Breast epithelium (tissue), 4 donors: ENCODE results near the gene TMEM38A. TPM values are rescaled to one million over a fixed set of nuclear protein-coding genes. Genes with fewer than 3 reads are reported as not detected.

Source experiments
- DNase-seq, 2 donors: peaks; one replicate each; pipeline ENCODE4 v3.0.0-alpha.2; 2019; ENCODE audit warnings: low spot score in 2 of 2
- H3K27ac ChIP-seq, 2 donors: fragments of 200-600 bp; sonication (generic) in 1 of 2; one replicate each; pipeline ENCODE4 v1.5.1; 2016 to 2019; ENCODE audit warnings: mild to moderate bottlenecking in 1 of 2
- H3K27me3 ChIP-seq, 2 donors: fragments of 200-600 bp; sonication (generic) in 1 of 2; one replicate each; pipeline versions ENCODE4 v1.5.1 to v1.6.0; 2017 to 2019; ENCODE audit warnings: control low read depth in 1 of 2, mild to moderate bottlenecking in 1 of 2
- H3K36me3 ChIP-seq: fragments of 200-600 bp; one replicate; pipeline ENCODE4 v1.5.1; 2019
- H3K4me1 ChIP-seq, 2 donors: fragments of 200-600 bp; sonication (generic); one replicate each; pipeline ENCODE4 v1.5.1; 2016 to 2019; ENCODE audit warnings: control low read depth in 1 of 2
- H3K4me3 ChIP-seq, 3 donors: fragments of 200-600 bp; sonication (generic); 1 replicate in 2 of 3; 2 replicates in 1 of 3; pipeline ENCODE4 v1.5.1; 2016 to 2019; ENCODE audit warnings: mild to moderate bottlenecking in 3 of 3, moderate library complexity in 2 of 3
- H3K9me3 ChIP-seq, 2 donors: fragments of 200-600 bp; sonication (generic) in 1 of 2; one replicate each; pipeline ENCODE4 v1.5.1; 2016 to 2019; ENCODE audit warnings: control low read depth in 1 of 2
- POLR2A ChIP-seq: fragments of 450-650 bp; IDR thresholded peaks from one replicate; pipeline ENCODE4 v1.6.1; 2016; ENCODE audit warnings: antibody characterized with exemption, mild to moderate bottlenecking, moderate library complexity
- POLR2AphosphoS5 ChIP-seq, 3 donors: sonication (generic); formaldehyde crosslinking; IDR thresholded peaks; one replicate each; pipeline ENCODE4 v1.6.1; 2017; ENCODE audit warnings: antibody characterized with exemption in 3 of 3
- intact Hi-C: fragments of 100-400 bp; cut with DNase I; formaldehyde crosslinking; loops from one replicate; pipeline ENCODE4 v1.15.1; 2023; ENCODE audit warnings: low total_unique reads
- total RNA-seq, 3 donors: library from RNA; depleted of rRNA; stranded (reverse); fragments of >200 nt; gene quantifications; one replicate each; pipeline ENCODE4 v1.1.0, GENCODE V29; 2016
- TF ChIP-seq, protein P1 (sequence below), 3 donors: fragments of 450-650 bp; IDR thresholded peaks; one replicate each; pipeline ENCODE4 v1.5.1; 2016 to 2017; ENCODE audit warnings: antibody characterized with exemption in 3 of 3, mild to moderate bottlenecking in 3 of 3, moderate library complexity in 3 of 3

TMEM38A gene
- total RNA-seq, 3 donors from 2014 or later: 2.9 to 5.0 (median 3.1) TPM

DNA sequence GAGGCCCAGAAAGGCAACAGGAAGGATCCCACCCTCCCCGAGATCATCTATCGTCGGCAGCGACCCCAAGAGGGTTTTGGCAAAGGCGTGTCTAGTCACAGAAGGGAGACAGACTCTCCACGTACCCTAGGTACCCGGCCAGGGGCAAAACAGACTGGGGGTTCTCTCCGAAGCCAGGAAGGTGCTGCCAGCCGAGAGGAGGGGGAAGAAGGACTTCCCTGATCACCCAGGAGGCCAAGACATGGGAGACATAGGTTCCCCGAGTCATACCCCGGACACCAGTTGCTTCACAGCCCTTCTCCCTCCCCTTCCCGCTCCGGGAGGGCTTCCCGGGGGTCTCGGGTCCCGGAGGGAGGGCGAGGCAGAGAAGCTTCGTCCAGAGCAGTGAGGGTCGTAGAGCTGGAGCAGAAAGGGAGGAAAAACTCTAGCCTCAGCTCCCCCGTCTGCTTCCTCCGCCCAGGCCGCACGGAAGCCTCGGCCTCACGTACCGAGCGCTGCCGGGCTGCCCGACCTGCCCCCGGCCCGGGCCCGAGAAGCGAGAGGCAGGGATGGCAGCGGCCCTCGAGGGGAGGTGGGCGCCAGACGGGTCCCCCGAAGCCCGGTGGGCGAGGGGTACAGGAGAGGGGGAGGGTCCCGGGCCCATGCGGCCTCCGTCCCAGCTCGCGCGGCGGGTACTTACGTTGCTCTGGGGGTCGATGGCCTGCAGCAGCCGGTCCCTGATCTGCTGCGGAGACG is 33.6 kb upstream of the TMEM38A start:
- peaks cover 0 to 21% of the 10 kb centered on the region in 2 donors for H3K4me1 ChIP-seq
- H3K4me3 ChIP-seq: peak overlapping the region; percentile 98 to 99 (median 99)
- no peaks in the 10 kb centered on the region for H3K27me3 ChIP-seq
- peak overlapping the region; percentile 94 to 95 for H3K27ac ChIP-seq
- TF ChIP-seq POLR2A: no peak
- TF ChIP-seq, protein P1, sequence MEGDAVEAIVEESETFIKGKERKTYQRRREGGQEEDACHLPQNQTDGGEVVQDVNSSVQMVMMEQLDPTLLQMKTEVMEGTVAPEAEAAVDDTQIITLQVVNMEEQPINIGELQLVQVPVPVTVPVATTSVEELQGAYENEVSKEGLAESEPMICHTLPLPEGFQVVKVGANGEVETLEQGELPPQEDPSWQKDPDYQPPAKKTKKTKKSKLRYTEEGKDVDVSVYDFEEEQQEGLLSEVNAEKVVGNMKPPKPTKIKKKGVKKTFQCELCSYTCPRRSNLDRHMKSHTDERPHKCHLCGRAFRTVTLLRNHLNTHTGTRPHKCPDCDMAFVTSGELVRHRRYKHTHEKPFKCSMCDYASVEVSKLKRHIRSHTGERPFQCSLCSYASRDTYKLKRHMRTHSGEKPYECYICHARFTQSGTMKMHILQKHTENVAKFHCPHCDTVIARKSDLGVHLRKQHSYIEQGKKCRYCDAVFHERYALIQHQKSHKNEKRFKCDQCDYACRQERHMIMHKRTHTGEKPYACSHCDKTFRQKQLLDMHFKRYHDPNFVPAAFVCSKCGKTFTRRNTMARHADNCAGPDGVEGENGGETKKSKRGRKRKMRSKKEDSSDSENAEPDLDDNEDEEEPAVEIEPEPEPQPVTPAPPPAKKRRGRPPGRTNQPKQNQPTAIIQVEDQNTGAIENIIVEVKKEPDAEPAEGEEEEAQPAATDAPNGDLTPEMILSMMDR (IDR thresholded peaks at IDR 0.05): no peak
- no peak for TF ChIP-seq POLR2AphosphoS5 (IDR thresholded peaks at IDR 0.05)
- no peaks in the 10 kb centered on the region for H3K36me3 ChIP-seq
- DNase-seq: no peak
- intact Hi-C loops: loop anchor here (5.0 kb wide), 3 partner anchors 90 to 920 kb away; partner anchors contain the start of gene BABAM1
- no peaks in the 10 kb centered on the region for H3K9me3 ChIP-seq

DNA sequence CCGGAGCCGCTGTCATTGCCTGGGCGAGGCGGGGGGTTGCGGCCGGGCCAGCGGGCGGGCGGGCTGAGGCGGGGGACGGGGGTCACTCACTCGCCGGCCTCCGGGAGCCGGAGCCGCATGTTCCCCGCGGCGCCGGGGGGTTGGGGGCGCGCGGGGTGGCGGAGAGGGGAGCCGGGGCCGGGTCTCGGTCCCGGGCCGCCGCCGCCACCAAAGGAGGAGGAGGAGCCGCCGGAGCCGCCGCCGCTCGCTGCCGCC is 33.1 kb upstream of the TMEM38A start:
- DNase-seq: no peak
- Histone ChIP-seq H3K27ac (peak overlapping the region; percentile 94 to 95), H3K4me3 (peak overlapping the region; percentile 98 to 99 (median 99)), H3K27me3 (no peaks in the 10 kb centered on the region), H3K9me3 (no peaks in the 10 kb centered on the region), H3K4me1 (peaks cover 0 to 21% of the 10 kb centered on the region in 2 donors), H3K36me3 (no peaks in the 10 kb centered on the region)
- TF ChIP-seq POLR2A (no peak), POLR2AphosphoS5 (IDR thresholded peaks at IDR 0.05) (no peak)
- intact Hi-C loops: loop anchor here (5.0 kb wide), 3 partner anchors 91 to 919 kb away; partner anchors contain the start of gene BABAM1

DNA sequence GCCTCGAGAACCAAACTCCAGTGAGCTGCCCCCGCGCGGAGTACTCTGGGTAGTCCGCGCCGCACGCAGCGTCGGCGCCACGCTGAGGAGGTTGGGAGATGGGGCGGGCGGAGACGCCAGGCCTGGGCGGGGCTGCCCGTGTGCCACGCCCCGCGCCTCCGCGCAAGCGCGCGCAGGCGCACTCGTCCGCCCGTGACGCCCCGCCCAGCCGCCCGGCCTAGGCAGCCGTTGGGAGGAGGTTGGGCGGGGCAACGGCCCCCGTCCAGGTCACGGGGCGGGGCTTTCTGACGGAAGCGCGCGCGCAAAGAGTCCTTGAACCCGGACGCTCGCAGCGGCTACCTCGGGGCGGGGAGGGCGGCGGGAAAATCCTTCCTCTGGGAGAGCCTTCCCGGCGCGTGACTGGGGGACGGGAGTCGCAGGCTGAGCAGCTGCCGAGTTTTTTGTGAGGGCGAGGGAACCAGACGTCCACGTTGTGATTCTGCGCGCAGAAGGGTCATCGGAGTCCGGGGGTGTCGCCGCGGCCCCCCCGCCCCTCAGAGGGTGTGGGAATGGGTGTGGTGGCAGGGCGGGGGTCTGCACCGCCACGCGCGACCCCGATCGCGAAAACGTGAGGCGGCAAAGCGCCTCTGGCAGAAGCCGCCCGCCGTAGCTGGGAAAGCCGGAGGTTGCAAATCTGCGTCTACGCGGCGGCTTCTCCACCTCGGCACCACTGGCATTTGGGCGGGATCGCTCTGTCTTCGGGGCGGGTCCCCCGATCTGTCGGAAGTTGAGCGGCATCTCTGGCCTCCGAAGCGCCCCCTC is 32.6 kb upstream of the TMEM38A start, which contains the start of gene MED26:
TSS of gene MED26 (minus strand) at position 22 of the 801 bp plus-strand sequence. CDS start 261 bp downstream, outside the sequence.
- Histone ChIP-seq H3K36me3 (no peaks in the 10 kb centered on the region), H3K27ac (peak within 1 kb of the TSS; percentile 95 to 96)

DNA sequence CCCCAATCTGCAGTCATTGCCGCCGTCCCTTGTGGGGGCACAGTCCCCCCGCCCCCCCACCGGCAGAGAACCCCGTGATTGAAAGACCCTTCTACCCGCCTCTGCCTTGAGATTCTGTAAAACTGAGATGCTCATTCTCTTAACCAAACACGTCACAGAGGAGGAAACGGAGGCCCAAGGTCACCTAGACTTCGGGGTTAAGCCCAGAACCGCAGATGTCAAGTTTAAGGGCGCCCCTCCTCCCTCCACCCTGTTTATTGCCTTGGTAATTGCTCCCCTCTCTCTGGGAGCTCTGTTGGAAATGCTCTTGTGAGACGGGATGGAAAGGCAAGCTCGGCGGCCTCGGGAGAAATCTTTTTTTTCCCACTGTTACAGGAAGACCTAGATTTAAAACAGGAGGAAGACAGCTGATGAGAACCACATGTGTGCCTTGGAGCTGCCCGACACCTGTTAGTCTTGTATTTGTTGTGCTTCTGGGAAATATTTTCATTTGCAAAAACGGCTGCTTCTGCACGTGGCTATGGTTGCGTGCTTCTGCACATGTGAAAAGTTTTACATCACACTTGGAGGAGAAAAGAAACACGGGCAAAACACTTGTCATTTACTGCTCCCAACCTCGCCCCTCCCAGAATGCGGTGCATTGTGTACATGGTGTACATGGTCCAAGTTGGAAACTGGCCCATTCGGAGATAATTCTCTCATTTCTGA is 31.8 kb upstream of the TMEM38A start:
- DNase-seq: peak in 1 of 2 donors; percentile 30
- intact Hi-C loops: loop anchor here (5.0 kb wide), 3 partner anchors 92 to 918 kb away; partner anchors contain the start of gene BABAM1

More for the DNA sequence above, 32.6 kb upstream of the TMEM38A start, which contains the start of gene MED26:
- Histone ChIP-seq H3K9me3 (no peaks in the 10 kb centered on the region), H3K4me3 (peak within 1 kb of the TSS; percentile 98 to 99 (median 99)), H3K27me3 (no peaks in the 10 kb centered on the region), H3K4me1 (peaks cover 0 to 21% of the 10 kb centered on the region in 2 donors)
- intact Hi-C loops: loop anchor here (5.0 kb wide), 3 partner anchors 91 to 919 kb away; partner anchors contain the start of gene BABAM1
- TF ChIP-seq POLR2AphosphoS5 (IDR thresholded peaks at IDR 0.05): peak; percentile 55 to 72 (median 72)
- TF ChIP-seq, protein P1 (IDR thresholded peaks at IDR 0.05): no peak
- peak; percentile 18 for TF ChIP-seq POLR2A
- DNase-seq: peak; percentile 92 to 94

DNA sequence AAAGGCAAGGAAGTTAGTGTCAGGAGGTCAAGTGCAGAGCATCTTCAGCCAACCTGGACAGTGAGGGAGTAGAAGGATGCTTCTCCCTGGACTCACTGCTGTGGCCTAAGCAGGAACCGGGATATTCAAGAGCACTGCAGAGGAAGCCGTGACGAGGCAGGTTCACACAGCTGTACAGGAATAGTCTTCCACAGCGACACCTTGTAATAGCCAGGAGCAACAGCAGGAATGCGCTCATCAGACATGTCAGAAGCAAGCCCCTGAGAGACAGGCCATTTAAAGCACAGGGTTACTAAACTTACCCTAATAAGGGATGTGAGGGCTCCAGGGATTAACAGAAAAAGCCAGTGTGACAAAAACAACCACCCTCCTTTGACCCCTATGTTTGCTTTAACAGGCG is 29.5 kb upstream of the TMEM38A start:
- intact Hi-C loops: loop anchor here (5.0 kb wide), 1 partner anchor 1626 kb away; a partner anchor contains a TSS
- DNase-seq: no peak
- H3K27me3 ChIP-seq: no peaks in the 10 kb centered on the region
- no peak overlapping the region for H3K4me3 ChIP-seq
- H3K36me3 ChIP-seq: no peaks in the 10 kb centered on the region
- H3K4me1 ChIP-seq: peaks cover 0 to 8% of the 10 kb centered on the region in 2 donors
- H3K27ac ChIP-seq: no peak overlapping the region
- TF ChIP-seq, protein P1 (IDR thresholded peaks at IDR 0.05): no peak
- TF ChIP-seq POLR2A: no peak
- H3K9me3 ChIP-seq: no peaks in the 10 kb centered on the region

More for the DNA sequence above, 31.8 kb upstream of the TMEM38A start:
- Histone ChIP-seq H3K4me1 (peaks cover 0 to 21% of the 10 kb centered on the region in 2 donors), H3K36me3 (no peaks in the 10 kb centered on the region), H3K4me3 (peak overlapping the region; percentile 98 to 99 (median 99)), H3K27me3 (no peaks in the 10 kb centered on the region), H3K27ac (peak overlapping the region; percentile 95 to 96), H3K9me3 (no peaks in the 10 kb centered on the region)
- TF ChIP-seq POLR2A (no peak), POLR2AphosphoS5 (IDR thresholded peaks at IDR 0.05) (peak in 2 of 3 donors; percentile 17 to 28)
